ENCODE data around the gene VPS41. TPM values are rescaled to one million over a fixed set of nuclear protein-coding genes. Genes with fewer than 3 reads are reported as not detected.

VPS41 gene
- total RNA-seq, 1 donor = 53.5 TPM

- no peak overlapping the region for H3K4me3 ChIP-seq (ENCODE audit: low read depth, low read length)
Measured at GRCh38 chr7:38942431-38943051, 33.5 kb upstream of the VPS41 start.

DNA sequence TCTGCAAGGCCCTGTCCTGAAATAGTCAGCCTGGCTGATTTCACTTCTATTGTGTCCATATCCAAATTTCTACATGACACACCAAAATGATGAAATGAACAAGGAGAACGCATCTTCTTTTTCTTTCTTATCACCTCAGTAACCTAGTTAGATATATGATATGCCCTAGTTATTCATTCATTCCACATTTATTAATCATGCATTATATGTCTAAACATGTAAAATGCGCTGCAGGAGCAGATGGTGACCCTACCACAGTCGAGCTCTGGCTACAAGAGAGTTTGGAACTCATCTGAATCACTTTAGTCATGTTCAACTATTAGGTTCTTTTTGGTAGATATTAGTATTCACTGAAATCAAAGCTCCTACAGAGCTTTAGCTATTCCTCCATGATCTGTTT is 31.8 kb upstream of the VPS41 start:
- TF ChIP-seq, protein P1, sequence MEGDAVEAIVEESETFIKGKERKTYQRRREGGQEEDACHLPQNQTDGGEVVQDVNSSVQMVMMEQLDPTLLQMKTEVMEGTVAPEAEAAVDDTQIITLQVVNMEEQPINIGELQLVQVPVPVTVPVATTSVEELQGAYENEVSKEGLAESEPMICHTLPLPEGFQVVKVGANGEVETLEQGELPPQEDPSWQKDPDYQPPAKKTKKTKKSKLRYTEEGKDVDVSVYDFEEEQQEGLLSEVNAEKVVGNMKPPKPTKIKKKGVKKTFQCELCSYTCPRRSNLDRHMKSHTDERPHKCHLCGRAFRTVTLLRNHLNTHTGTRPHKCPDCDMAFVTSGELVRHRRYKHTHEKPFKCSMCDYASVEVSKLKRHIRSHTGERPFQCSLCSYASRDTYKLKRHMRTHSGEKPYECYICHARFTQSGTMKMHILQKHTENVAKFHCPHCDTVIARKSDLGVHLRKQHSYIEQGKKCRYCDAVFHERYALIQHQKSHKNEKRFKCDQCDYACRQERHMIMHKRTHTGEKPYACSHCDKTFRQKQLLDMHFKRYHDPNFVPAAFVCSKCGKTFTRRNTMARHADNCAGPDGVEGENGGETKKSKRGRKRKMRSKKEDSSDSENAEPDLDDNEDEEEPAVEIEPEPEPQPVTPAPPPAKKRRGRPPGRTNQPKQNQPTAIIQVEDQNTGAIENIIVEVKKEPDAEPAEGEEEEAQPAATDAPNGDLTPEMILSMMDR (IDR thresholded peaks at IDR 0.05; ENCODE audit: insufficient read depth, low read depth, low read length) = no peak
- no peak for DNase-seq (ENCODE audit: low read depth)
- H3K4me3 ChIP-seq (ENCODE audit: low read depth, low read length) = no peak overlapping the region

More at GRCh38 chr7:38942431-38943051, 33.5 kb upstream of the VPS41 start:
- no peak for DNase-seq (ENCODE audit: low read depth)
- TF ChIP-seq, protein P1 (IDR thresholded peaks at IDR 0.05; ENCODE audit: insufficient read depth, low read depth, low read length) = no peak

GRCh38 chr7:38938589-38938988 is 29.6 kb upstream of the VPS41 start:
- TF ChIP-seq, protein P1 (IDR thresholded peaks at IDR 0.05; ENCODE audit: insufficient read depth, low read depth, low read length) = no peak
- DNase-seq (ENCODE audit: low read depth) = no peak
- no peak overlapping the region for H3K4me3 ChIP-seq (ENCODE audit: low read depth, low read length)

GRCh38 chr7:38938001-38938485 is 29.1 kb upstream of the VPS41 start:
- no peak for DNase-seq (ENCODE audit: low read depth)
- TF ChIP-seq, protein P1 (IDR thresholded peaks at IDR 0.05; ENCODE audit: insufficient read depth, low read depth, low read length) = no peak
- H3K4me3 ChIP-seq (ENCODE audit: low read depth, low read length) = no peak overlapping the region

- H3K4me3 ChIP-seq (ENCODE audit: low read depth, low read length) = no peak overlapping the region
- no peak for DNase-seq (ENCODE audit: low read depth)
- TF ChIP-seq, protein P1 (IDR thresholded peaks at IDR 0.05; ENCODE audit: insufficient read depth, low read depth, low read length) = no peak
Measured at GRCh38 chr7:38936641-38937040, 27.6 kb upstream of the VPS41 start.

DNA sequence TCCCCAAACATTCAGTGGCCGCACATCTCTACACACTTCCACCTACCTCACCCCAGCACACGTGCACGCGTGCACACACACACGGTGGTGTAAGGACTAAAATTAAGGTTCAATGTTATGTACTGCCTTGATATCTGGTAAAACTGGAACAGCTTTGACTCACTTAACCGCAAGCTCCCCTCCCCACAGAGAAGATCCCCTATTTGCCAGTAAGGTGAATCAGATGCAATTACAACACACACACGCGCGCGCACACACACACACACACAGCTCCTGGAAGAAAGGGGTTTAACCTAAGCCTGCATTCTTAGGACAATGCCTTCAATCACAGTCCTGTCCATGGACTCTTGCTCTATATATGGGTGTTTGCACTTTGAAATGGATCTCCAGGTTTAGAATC is 25.5 kb upstream of the VPS41 start:
- TF ChIP-seq, protein P1 (IDR thresholded peaks at IDR 0.05; ENCODE audit: insufficient read depth, low read depth, low read length) = no peak
- no peak for DNase-seq (ENCODE audit: low read depth)
- H3K4me3 ChIP-seq (ENCODE audit: low read depth, low read length) = no peak overlapping the region

- no peak overlapping the region for H3K4me3 ChIP-seq (ENCODE audit: low read depth, low read length)
- no peak for DNase-seq (ENCODE audit: low read depth)
- TF ChIP-seq, protein P1 (IDR thresholded peaks at IDR 0.05; ENCODE audit: insufficient read depth, low read depth, low read length) = no peak
Measured at GRCh38 chr7:38934051-38934450, 25.1 kb upstream of the VPS41 start.
